GM12878 (cell line): ENCODE measurements around the gene STPG4. TPM values are rescaled to one million over a fixed set of nuclear protein-coding genes. Genes with fewer than 3 reads are reported as not detected.

Experiments
- BHLHE40 ChIP-seq, 2 experiments: fragments of 450-650 bp in 1 of 2; IDR thresholded peaks; 2 replicates each; pipeline ENCODE4 v1.6.1; 2011 to 2017; ENCODE audit warnings: low read depth in 2 of 2, borderline replicate concordance in 1 of 2, improper control_type of control experiment in 1 of 2, low read length in 1 of 2, mild to moderate bottlenecking in 1 of 2
- CHD1 ChIP-seq: IDR thresholded peaks from 2 replicates; pipeline ENCODE4 v1.6.1; 2012; ENCODE audit warnings: low read depth, low read length, improper control_type of control experiment
- DPF2 ChIP-seq: fragments of 450-650 bp; IDR thresholded peaks from 2 replicates; pipeline ENCODE4 v1.6.1; 2017; ENCODE audit warnings: mild to moderate bottlenecking
- EED ChIP-seq: sonication (generic); IDR thresholded peaks from 2 replicates; pipeline ENCODE4 v1.6.1; 2016; ENCODE audit warnings: antibody characterized with exemption, low read depth
- FOXK2 ChIP-seq: fragments of 450-650 bp; IDR thresholded peaks from 2 replicates; pipeline ENCODE4 v1.6.1; 2017; ENCODE audit warnings: mild to moderate bottlenecking, moderate library complexity
- IKZF2 ChIP-seq, 2 experiments: fragments of 450-650 bp; IDR thresholded peaks; 2 replicates each; pipeline ENCODE4 v1.6.1; 2017; ENCODE audit warnings: mild to moderate bottlenecking in 2 of 2, moderate library complexity in 2 of 2
- IRF4 ChIP-seq: IDR thresholded peaks from 2 replicates; pipeline ENCODE4 v1.6.1; 2011; ENCODE audit warnings: low read depth, low read length
- JUND ChIP-seq: IDR thresholded peaks from 2 replicates; pipeline ENCODE4 v1.6.1; 2012; ENCODE audit warnings: low read depth, mild to moderate bottlenecking, low read length, improper control_type of control experiment, moderate library complexity
- KAT2A ChIP-seq: conservative IDR thresholded peaks from 2 replicates; pipeline ENCODE4 v1.6.1; 2011; ENCODE audit warnings: low read depth, low read length; ENCODE audit not compliant: control insufficient read depth
- MEF2A ChIP-seq: IDR thresholded peaks from 2 replicates; pipeline ENCODE4 v1.6.1; 2011; ENCODE audit warnings: low read depth, mild to moderate bottlenecking, low read length, moderate library complexity; ENCODE audit not compliant: insufficient read depth
- MTA2 ChIP-seq: fragments of 450-650 bp; IDR thresholded peaks from 2 replicates; pipeline ENCODE4 v1.6.1; 2016; ENCODE audit warnings: low read depth, mild to moderate bottlenecking, moderate library complexity
- MYB ChIP-seq: fragments of 150-350 bp; IDR thresholded peaks from 2 replicates; pipeline ENCODE4 v1.6.1; 2014; ENCODE audit warnings: mild to moderate bottlenecking, low read depth, low read length, borderline replicate concordance
- NFIC ChIP-seq: IDR thresholded peaks from 2 replicates; pipeline ENCODE4 v1.6.1; 2012; ENCODE audit warnings: low read depth, mild to moderate bottlenecking, inconsistent platforms, low read length, moderate library complexity
- NFYA ChIP-seq: IDR thresholded peaks from 2 replicates; pipeline ENCODE4 v1.6.1; 2011; ENCODE audit warnings: low read depth, mild to moderate bottlenecking, low read length, improper control_type of control experiment, borderline replicate concordance
- NFYB ChIP-seq: IDR thresholded peaks from 2 replicates; pipeline ENCODE4 v1.6.1; 2011; ENCODE audit warnings: low read depth, mild to moderate bottlenecking, low read length, improper control_type of control experiment, moderate library complexity; ENCODE audit not compliant: insufficient read depth
- PAX5 ChIP-seq: IDR thresholded peaks from 2 replicates; pipeline ENCODE4 v1.6.1; 2011; ENCODE audit warnings: low read depth, low read length, borderline replicate concordance
- PAX8 ChIP-seq: fragments of 450-650 bp; IDR thresholded peaks from 2 replicates; pipeline ENCODE4 v1.6.1; 2017; ENCODE audit warnings: mild to moderate bottlenecking, moderate library complexity
- SIX5 ChIP-seq: IDR thresholded peaks from 2 replicates; pipeline ENCODE4 v1.6.1; 2011; ENCODE audit warnings: mild to moderate bottlenecking, low read depth, low read length, moderate library complexity; ENCODE audit not compliant: severe bottlenecking
- SMARCA5 ChIP-seq: fragments of 450-650 bp; IDR thresholded peaks from 2 replicates; pipeline ENCODE4 v1.6.1; 2017; ENCODE audit warnings: mild to moderate bottlenecking
- SP1 ChIP-seq: IDR thresholded peaks from one replicate; pipeline ENCODE4 v1.6.1; 2011; ENCODE audit warnings: low read depth, low read length
- SPI1 ChIP-seq: IDR thresholded peaks from 2 replicates; pipeline ENCODE4 v1.6.1; 2011; ENCODE audit warnings: low read depth, mild to moderate bottlenecking, low read length, moderate library complexity, borderline replicate concordance; ENCODE audit not compliant: insufficient read depth
- SREBF1 ChIP-seq: IDR thresholded peaks from 2 replicates; pipeline ENCODE4 v1.6.1; 2012; ENCODE audit warnings: mild to moderate bottlenecking, low read length
- TCF3 ChIP-seq: IDR thresholded peaks from 2 replicates; pipeline ENCODE4 v1.6.1; 2012; ENCODE audit warnings: low read depth, mild to moderate bottlenecking, low read length, borderline replicate concordance; ENCODE audit not compliant: insufficient read depth
- TCF7 ChIP-seq: IDR thresholded peaks from 2 replicates; pipeline ENCODE4 v1.6.1; 2014; ENCODE audit warnings: antibody characterized with exemption, borderline replicate concordance
- ZBED1 ChIP-seq: IDR thresholded peaks from 2 replicates; pipeline ENCODE4 v1.6.1; 2016; ENCODE audit warnings: borderline replicate concordance
- ZSCAN29 ChIP-seq: fragments of 450-650 bp; IDR thresholded peaks from 2 replicates; pipeline ENCODE4 v1.6.1; 2017; ENCODE audit warnings: mild to moderate bottlenecking, moderate library complexity
- polyA plus RNA-seq, 11 experiments: library from polyadenylated mRNA; depleted of rRNA in 4 of 11; unstranded in 6 of 11; stranded (reverse) in 5 of 11; fragments of >200 nt; fragmentation: Nextera tagmentation in 4 of 11; fragmentation: Illumina TruSeq in 1 of 11; extraction: Ambion mirVana in 4 of 11; extraction: Trizol in 1 of 11; gene quantifications; 1 replicate in 1 of 11; 2 replicates in 10 of 11; pipeline versions ENCODE4 v1.2.1 to v1.2.3, GENCODE V29; 2011 to 2016; ENCODE audit warnings: inconsistent platforms in 2 of 11, missing spikeins in 2 of 11, low read depth in 1 of 11
- total RNA-seq, 4 experiments: library from RNA; depleted of rRNA in 3 of 4; stranded (reverse); fragments of >200 nt in 3 of 4; fragmentation: Illumina TruSeq in 1 of 4; extraction: Trizol in 1 of 4; gene quantifications; 2 replicates each; pipeline versions ENCODE4 v1.2.1 to v1.2.3, GENCODE V29; 2013 to 2021
- TF ChIP-seq, protein P1 (sequence below): IDR thresholded peaks from 2 replicates; pipeline ENCODE4 v1.6.1; 2012; ENCODE audit warnings: low read depth, low read length, improper control_type of control experiment
- TF ChIP-seq, protein P2 (sequence below): fragments of 450-650 bp; IDR thresholded peaks from 2 replicates; pipeline ENCODE4 v1.6.1; 2018; ENCODE audit warnings: borderline replicate concordance, mild to moderate bottlenecking; ENCODE audit not compliant: partially characterized antibody
- TF ChIP-seq, protein P3 (sequence below): IDR thresholded peaks from 2 replicates; pipeline ENCODE4 v1.6.1; 2012; ENCODE audit warnings: low read depth, low read length, improper control_type of control experiment

Gene STPG4
- total and polyA plus RNA-seq, 10 of the 15 experiments (the other 5 are each of a cell fraction or from before 2014, with no cell fraction given) = 0.10 to 0.29 (median 0.19) TPM; not detected in 3

DNA sequence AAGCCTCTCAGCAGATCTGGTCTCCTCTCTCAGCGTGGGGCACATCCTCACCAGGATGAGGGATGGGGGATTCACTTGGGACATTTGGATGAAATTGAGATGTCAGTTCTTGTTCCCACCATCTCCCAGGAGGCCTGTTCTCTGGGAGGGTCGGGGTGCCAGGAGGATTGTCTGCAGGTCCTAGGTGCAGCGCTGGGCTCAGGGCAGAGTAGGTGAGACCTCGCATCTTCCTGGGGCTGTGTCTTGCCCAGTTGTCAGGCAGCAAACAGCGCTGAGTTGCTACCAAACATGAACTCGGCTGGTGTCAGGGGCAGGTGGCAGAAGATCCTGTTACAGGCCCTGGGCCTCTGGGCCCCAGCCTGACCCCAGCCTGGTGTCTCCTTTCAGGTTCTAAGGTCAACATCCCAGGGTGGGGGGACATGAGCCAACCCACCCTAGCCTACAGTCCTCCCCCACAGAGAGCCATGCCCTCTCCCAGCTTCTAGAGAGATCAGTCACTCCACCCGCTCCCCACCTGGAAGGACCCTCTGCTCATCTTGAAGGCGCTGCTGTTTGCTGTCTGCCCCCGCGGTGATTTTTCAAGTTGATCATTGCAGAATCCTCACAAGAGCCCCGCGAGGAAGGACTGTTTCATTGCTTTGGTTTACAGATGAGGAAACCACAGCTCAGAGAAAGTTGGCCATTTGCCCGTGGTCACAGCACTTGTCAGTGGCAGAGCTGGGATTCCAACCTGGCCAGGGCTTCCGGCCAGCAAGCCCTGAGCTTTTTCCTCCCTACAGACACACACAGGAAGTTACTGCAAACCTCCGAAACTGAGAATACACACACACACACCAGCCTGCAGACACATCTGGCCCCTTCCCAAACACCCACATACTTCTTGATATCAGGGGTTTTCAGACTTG lies 83.9 kb downstream of the STPG4 start (continued):
- TF ChIP-seq DPF2 (0 out of 2 replicates have a peak, but pooled peaks have one; percentile 42), KAT2A (no peak), CHD1 (no peak), IRF4 (peak; percentile 88), MYB (no peak), NFIC (no peak; the same call in none of the 2 replicates), BHLHE40 (IDR thresholded peaks at IDR 0.05; ENCODE audit: borderline replicate concordance in 1 of 2, low read depth in 2 of 2, low read length in 1 of 2) (peak in 1 of 2 experiments; percentile 28; a peak in 1 of 4 replicates), TCF3 (peak; percentile 60; the same call in 1 of the 2 replicates), PAX5 (peak; percentile 47; the same call in 1 of the 2 replicates), FOXK2 (no peak), ZSCAN29 (no peak), MEF2A (no peak), NFYA (no peak), PAX8 (no peak), IKZF2 (IDR thresholded peaks at IDR 0.05) (peak; percentile 91 to 92), SP1 (peak; percentile 13), SREBF1 (no peak), MTA2 (peak; percentile 55; the same call in 1 of the 2 replicates), TCF7 (no peak; the same call in 1 of the 2 replicates), JUND (no peak), SPI1 (peak; percentile 22; the same call in 1 of the 2 replicates), ZBED1 (peak; percentile 67; the same call in 1 of the 2 replicates), EED (peak; percentile 89), NFYB (no peak), SMARCA5 (peak; percentile 59; the same call in 1 of the 2 replicates), SIX5 (no peak)
- TF ChIP-seq, protein P1, sequence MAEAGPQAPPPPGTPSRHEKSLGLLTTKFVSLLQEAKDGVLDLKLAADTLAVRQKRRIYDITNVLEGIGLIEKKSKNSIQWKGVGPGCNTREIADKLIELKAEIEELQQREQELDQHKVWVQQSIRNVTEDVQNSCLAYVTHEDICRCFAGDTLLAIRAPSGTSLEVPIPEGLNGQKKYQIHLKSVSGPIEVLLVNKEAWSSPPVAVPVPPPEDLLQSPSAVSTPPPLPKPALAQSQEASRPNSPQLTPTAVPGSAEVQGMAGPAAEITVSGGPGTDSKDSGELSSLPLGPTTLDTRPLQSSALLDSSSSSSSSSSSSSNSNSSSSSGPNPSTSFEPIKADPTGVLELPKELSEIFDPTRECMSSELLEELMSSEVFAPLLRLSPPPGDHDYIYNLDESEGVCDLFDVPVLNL = no peak
- TF ChIP-seq, protein P2, sequence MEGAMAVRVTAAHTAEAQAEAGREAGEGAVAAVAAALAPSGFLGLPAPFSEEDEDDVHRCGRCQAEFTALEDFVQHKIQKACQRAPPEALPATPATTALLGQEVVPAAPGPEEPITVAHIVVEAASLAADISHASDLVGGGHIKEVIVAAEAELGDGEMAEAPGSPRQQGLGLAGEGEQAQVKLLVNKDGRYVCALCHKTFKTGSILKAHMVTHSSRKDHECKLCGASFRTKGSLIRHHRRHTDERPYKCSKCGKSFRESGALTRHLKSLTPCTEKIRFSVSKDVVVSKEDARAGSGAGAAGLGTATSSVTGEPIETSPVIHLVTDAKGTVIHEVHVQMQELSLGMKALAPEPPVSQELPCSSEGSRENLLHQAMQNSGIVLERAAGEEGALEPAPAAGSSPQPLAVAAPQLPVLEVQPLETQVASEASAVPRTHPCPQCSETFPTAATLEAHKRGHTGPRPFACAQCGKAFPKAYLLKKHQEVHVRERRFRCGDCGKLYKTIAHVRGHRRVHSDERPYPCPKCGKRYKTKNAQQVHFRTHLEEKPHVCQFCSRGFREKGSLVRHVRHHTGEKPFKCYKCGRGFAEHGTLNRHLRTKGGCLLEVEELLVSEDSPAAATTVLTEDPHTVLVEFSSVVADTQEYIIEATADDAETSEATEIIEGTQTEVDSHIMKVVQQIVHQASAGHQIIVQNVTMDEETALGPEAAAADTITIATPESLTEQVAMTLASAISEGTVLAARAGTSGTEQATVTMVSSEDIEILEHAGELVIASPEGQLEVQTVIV = no peak
- TF ChIP-seq, protein P3, sequence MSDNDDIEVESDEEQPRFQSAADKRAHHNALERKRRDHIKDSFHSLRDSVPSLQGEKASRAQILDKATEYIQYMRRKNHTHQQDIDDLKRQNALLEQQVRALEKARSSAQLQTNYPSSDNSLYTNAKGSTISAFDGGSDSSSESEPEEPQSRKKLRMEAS = no peak
